ENCODE data around the gene RAPGEF1. TPM values are rescaled to one million over a fixed set of nuclear protein-coding genes. Genes with fewer than 3 reads are reported as not detected.
A peak's percentile ranks its signal among the peaks of the same experiment; 100 is the strongest.

The RAPGEF1 gene
- total and polyA plus RNA-seq, 7 donors = 14.4 to 58.2 (median 45.3) TPM

DNA sequence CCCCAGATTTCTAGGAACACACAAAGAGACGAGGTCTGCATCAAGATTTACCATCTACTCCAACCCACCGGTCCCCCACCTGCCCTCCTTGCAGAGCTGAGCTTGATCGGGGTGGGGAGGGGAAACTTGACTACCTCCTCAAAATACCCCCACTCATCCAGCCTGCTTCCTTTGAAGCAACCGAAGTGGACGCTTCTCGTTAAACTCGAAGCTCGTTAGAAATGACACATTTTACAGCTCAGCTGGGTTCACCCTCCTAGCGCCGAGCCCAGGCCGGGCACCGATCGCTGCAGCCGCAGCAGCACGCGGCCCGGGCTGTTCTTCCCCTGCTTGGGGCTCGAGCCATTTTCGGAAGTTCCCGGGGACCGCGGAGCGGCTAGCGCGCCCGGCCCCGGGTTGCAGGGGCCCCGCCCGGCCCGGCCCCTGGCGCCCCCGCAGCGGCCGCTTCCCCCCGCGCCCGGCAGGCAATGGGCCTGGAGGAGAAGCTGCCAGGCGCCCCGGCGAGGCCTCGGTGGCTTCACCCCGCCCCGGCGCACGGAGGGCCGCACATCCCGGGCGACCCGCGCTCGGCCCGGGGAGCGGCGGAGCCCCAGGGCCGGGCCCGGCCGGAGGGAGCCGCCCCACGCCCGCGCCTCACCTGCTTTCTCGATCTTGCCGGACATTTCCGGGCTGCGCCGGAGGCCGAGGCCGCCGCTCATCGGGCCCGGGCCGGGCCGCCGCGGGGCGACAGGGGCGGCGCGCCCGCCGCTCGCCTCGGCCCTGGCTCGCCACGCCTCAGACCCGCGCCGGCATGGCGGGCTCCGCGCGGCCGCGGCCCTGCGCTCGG lies 530 bp downstream of the RAPGEF1 start:
- 0 to 1% methylated on average over 96 of the region's 96 CpGs for WGBS, 2 donors
- Histone ChIP-seq H3K4me3 (peak overlapping the region; percentile 44 to 71 (median 62)), H3K4me1 (peaks cover 0 to 45% (median 38%) of the 10 kb centered on the region in 4 donors), H3K27ac (peak overlapping the region; percentile 86 to 94 (median 89)), H3K36me3 (no peaks in the 10 kb centered on the region), H3K27me3 (no peaks in the 10 kb centered on the region), H3K9me3 (no peaks in the 10 kb centered on the region)
- TF ChIP-seq POLR2AphosphoS5 (IDR thresholded peaks at IDR 0.05) = no peak
- DNase-seq = peak; percentile 68
- intact Hi-C loops (cut with DNase I) = loop anchor here (5.0 kb wide), 1 partner anchor 207 kb away; the partner anchor contains the start of gene UCK1

- Histone ChIP-seq H3K36me3 (no peaks in the 10 kb centered on the region), H3K27ac (peak overlapping the region; percentile 86 to 94 (median 89)), H3K4me1 (peaks cover 0 to 54% (median 46%) of the 10 kb centered on the region in 4 donors), H3K4me3 (peak overlapping the region; percentile 44 to 71 (median 62)), H3K9me3 (no peaks in the 10 kb centered on the region), H3K27me3 (no peaks in the 10 kb centered on the region)
- intact Hi-C loops (cut with DNase I) = loop anchor here (5.0 kb wide), 1 partner anchor 206 kb away; the partner anchor contains the start of gene UCK1
- DNase-seq = no peak
- 40 to 43% methylated on average over 13 of the region's 13 CpGs for WGBS, 2 donors
- TF ChIP-seq EP300 (IDR thresholded peaks at IDR 0.05) (no peak), CTCF (IDR thresholded peaks at IDR 0.05) (no peak), POLR2A (IDR thresholded peaks at IDR 0.05) (no peak), POLR2AphosphoS5 (IDR thresholded peaks at IDR 0.05) (no peak)
These were observed 1.4 kb downstream of the RAPGEF1 start for GRCh38 chr9:131738293-131739132.

GRCh38 chr9:131737426-131737825 lies 2.5 kb downstream of the RAPGEF1 start:
- intact Hi-C loops (cut with DNase I) = loop anchor here (5.0 kb wide), 1 partner anchor 205 kb away; the partner anchor contains the start of gene UCK1
- WGBS, 2 donors = 89 to 91% methylated on average over 12 of the region's 12 CpGs
- Histone ChIP-seq H3K4me3 (no peak overlapping the region), H3K27me3 (no peaks in the 10 kb centered on the region), H3K9me3 (no peaks in the 10 kb centered on the region), H3K36me3 (no peaks in the 10 kb centered on the region), H3K4me1 (peaks cover 0 to 65% (median 57%) of the 10 kb centered on the region in 4 donors), H3K27ac (peak overlapping the region in 1 of 4 donors; percentile 80)
- DNase-seq = no peak
- TF ChIP-seq CTCF (IDR thresholded peaks at IDR 0.05) (no peak), EP300 (IDR thresholded peaks at IDR 0.05) (no peak), POLR2A (IDR thresholded peaks at IDR 0.05) (no peak), POLR2AphosphoS5 (IDR thresholded peaks at IDR 0.05) (no peak)

GRCh38 chr9:131736431-131736830 lies 3.4 kb downstream of the RAPGEF1 start:
- Histone ChIP-seq H3K4me1 (peaks cover 0 to 75% (median 67%) of the 10 kb centered on the region in 4 donors), H3K27me3 (no peaks in the 10 kb centered on the region), H3K36me3 (no peaks in the 10 kb centered on the region), H3K9me3 (no peaks in the 10 kb centered on the region), H3K4me3 (no peak overlapping the region), H3K27ac (peak overlapping the region in 2 of 4 donors; percentile 19 to 80)
- WGBS, 2 donors = 50 to 66% methylated on average over 4 of the region's 4 CpGs
- no peak for DNase-seq
- intact Hi-C loops (cut with DNase I) = loop anchor here (5.0 kb wide), 1 partner anchor 204 kb away; the partner anchor contains the start of gene UCK1
- TF ChIP-seq EP300 (IDR thresholded peaks at IDR 0.05) (no peak), POLR2AphosphoS5 (IDR thresholded peaks at IDR 0.05) (no peak), CTCF (IDR thresholded peaks at IDR 0.05) (no peak), POLR2A (IDR thresholded peaks at IDR 0.05) (no peak)

All from sigmoid colon (tissue), 7 donors.